GM18526 (cell line): ENCODE measurements around the gene PACS1.

Source experiments
- POLR2A ChIP-seq: IDR thresholded peaks from 3 replicates; pipeline ENCODE4 v1.6.1; 2011; ENCODE audit not compliant: insufficient read length; ENCODE audit errors: extremely low read depth

PACS1 gene

GRCh38 chr11:66160709-66161108 is 90.6 kb downstream of the PACS1 start:
- no peak for TF ChIP-seq POLR2A

- no peak for TF ChIP-seq POLR2A
These were observed 98.2 kb downstream of the PACS1 start for GRCh38 chr11:66168289-66168688.

GRCh38 chr11:66172146-66172545 is 102.1 kb downstream of the PACS1 start:
- no peak for TF ChIP-seq POLR2A

DNA sequence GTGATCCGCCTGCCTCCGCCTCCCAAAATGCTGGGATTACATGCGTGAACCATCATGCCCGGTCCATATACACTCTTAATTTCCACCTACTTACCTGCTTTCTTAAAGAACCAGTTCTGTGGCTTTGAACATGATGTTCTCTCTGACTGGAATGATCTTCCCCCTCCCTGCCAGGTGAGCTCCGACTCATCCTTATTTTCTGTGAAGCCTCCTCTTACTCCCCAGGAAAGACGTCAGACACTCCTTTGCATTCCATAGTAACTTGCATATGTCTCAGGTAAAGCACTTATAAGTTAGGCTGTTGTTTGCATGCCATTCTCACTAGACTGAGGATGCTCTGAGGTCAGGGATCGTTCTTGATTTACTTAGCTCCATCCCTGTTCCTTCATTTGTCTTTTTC is 106.6 kb downstream of the PACS1 start:
- TF ChIP-seq POLR2A: no peak

DNA sequence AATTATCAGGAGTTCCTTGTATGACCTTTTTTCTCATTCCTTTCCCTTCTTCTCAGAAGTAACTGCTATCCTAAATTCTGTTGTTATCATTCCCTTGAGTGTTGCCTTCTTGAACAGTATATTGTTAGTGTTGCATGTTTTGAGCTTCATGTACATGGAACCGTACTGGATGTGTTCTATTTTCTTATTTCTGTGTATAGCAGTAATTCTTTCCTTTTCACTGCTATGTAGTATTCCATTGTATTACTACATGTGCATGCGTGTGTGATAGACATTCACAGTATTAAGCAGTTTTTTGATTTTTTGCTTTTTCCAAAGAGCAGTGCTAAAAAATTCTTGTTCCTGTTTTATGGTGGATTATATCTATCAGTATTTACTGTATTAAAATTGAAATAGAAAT is 108.1 kb downstream of the PACS1 start:
- TF ChIP-seq POLR2A: no peak

GRCh38 chr11:66178871-66179270 is 108.8 kb downstream of the PACS1 start:
- TF ChIP-seq POLR2A: no peak

- no peak for TF ChIP-seq POLR2A
These were observed 111.7 kb downstream of the PACS1 start for GRCh38 chr11:66181632-66182315.

DNA sequence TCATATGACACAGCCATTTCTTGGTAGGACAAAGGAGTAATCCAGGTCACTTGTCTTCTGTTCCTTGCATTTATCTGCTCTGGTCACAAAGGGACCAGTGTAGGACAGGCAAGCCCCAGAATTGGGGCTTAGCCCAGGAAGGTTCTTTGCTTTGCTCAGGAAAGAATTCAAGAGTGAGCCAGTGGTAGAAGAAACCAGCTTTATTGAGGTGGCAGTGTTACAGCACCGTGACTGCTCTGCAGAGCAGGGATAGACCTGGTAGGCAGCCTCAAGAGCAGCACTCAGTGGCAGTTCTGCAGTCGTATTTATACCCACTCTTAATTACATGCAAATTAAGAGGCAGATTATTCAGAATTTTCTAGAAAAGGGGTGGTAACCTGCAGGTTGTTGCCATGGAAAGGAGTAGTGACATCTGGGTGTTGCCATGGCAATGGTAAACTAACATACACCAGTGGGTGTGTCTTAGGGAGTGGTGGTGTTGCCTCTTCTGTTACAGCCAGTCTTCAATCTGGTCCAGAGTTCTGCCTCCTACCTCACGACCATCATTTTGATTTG is 113.5 kb downstream of the PACS1 start:
- TF ChIP-seq POLR2A: no peak

DNA sequence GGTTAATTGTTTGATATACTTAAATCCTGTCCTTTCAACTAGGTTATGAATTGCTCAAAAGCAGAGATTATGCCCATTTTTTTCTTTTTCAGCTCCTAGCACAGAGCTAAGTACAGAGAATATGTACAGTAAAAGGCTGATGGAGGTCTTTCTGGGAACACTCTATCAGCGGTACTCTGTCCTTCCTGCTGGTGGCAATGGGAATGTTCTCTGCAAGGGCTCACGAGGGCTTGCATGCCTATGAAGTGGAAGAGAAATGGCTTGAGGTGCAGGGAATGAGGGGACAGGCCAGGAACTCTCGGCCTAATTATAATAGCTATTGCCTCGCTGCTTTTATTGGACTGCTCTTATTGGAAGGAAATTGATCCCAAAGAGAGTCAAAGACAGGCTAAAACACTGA is 114.7 kb downstream of the PACS1 start:
- TF ChIP-seq POLR2A: no peak

DNA sequence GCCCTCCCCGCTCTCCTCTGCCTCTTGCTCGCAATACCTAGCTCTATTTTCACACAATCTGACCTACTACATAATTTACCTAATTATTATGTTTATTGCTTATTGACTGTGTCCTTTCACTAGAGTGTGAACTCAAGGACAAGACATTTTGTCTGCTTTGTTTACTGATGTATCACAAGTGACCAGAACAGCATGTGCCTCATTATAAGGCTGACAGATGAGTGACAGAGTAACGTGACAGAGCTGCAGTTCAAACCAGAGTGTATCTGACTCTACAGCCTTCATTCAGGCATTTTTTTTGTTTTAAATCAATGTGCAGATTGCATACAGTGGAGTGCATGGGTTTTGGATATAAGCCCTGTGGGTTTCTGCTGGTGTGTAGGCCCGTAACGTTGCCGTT is 116.4 kb downstream of the PACS1 start:
- no peak for TF ChIP-seq POLR2A

DNA sequence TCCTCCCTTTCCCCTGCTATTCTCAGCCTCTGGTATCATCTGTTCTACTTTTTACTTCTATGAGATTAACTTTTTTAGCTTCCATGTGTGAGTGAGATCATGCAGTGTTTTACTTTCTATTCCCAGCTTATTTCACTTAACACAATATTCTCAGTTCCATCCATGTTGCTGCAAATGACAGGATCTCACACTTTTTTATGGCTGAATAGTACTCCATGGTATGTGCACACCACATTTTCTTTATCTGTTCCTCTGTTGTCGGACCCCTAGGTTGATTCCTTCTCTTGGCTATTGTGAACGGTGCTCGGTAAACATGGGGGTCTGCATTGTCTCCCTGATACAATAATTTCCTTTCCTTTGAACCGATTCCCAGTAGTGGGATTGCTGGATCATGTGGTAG is 117.4 kb downstream of the PACS1 start:
- TF ChIP-seq POLR2A: no peak

DNA sequence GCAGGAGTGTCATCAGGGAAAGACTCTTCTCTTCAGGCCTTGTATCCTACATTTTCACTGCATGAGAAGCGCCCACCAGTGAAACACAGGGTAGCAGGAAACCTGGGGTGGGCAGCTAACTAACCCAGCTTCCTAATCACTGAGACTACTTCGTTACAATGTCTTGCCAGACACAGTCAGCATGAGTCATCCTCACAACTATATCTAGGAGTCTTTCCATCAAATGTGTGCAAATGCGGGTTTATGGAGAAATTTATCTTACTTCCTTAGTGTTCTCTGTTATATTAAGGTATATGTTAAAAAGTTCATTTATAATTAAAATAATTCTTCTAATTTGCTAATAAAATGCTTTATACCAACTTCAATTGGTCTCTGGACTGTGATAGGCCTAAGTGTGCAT is 118.5 kb downstream of the PACS1 start:
- no peak for TF ChIP-seq POLR2A

DNA sequence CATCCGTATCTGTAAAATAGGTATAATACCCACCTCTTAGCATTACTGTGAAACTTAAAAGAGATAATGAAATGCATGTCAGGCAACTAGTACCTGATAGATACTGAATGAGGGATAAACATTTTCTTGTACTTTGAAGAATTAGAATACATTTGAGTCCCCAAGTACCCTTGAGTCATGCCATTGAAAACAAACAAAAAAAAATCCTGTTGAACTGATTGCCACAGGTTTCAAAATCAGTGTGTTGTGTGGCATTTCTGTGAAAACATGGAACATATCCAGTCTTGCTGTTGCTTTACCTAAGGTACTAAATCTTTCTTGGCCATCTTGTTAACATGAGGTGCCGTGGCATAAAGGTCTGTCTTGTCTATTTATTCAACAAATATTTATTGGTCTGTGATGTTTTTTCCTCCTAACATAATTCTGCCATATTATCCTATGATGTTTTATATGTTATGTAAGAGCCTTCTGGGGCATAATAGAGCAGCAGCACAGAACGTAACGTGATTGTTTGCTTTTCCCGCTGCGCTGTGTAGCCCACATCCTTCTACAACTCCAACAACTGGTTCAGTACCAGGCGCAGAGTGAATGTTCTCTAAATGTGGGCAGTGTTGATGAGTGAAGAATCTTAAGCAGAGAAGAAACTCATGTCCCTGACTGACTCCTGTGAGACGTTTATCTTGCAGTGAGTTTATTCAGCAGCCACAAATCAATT is 119.1 kb downstream of the PACS1 start:
- no peak for TF ChIP-seq POLR2A

DNA sequence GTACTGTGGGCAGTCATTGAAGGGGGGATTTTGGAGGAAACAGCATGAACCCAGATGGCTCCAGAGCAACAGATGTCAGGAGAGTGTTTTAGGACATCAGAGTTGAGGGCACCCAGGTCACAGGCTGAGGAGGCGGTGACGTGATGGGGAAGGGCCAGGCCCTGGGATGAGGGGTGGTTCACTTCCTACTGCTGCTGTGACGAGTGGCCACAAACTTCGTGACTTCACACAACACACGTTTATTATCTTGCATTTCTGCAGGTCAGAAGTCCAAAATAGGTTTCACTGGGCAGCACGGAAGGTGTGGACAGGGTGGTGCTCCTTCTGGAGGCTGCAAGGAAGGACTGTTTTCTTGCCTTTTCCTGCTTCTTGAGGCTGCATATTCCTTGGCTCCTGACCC is 120.7 kb downstream of the PACS1 start:
- no peak for TF ChIP-seq POLR2A

DNA sequence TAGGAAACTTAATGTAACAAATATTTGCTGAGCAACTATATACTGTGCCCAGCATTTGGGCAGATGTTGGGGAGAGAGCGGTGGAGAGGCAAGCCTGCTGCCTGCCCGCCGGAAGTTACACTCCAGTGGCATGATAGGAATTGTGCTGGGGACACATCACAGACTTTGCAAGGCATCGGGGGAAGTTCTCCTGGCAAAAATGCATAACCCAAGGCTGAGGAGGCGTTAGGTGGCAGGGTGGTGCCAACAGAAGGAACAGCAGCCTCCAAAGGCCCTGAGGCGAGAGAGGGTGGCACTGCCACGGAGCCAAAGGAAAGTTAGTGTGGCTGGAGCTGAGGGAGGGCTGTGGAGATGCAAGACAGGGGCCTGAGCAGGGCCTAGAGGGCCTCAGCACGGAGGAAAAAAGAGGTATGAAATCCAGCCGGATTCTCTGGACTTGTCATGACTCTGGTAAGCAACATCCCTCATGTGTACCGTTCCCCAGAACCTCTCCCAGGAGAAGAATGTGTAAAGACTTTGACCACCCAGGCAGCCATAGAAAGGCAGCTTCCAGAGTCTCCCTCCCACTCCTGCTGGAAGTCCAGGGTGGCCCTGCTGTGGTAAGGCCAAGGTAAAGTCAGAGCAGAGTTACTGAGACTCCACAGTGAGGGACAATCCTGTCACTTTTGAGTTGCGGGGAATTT is 122.2 kb downstream of the PACS1 start:
- TF ChIP-seq POLR2A: no peak

GRCh38 chr11:66194391-66194790 is 124.3 kb downstream of the PACS1 start:
- no peak for TF ChIP-seq POLR2A

- TF ChIP-seq POLR2A: no peak
These were observed 125.8 kb downstream of the PACS1 start for GRCh38 chr11:66195867-66196266.

GRCh38 chr11:66203847-66204246 is 133.8 kb downstream of the PACS1 start:
- TF ChIP-seq POLR2A: no peak
